Dermis microvascular lymphatic vessel endothelial cell (primary cell): ENCODE measurements around the gene C11orf24. TPM values are rescaled to one million over a fixed set of nuclear protein-coding genes. Genes with fewer than 3 reads are reported as not detected.
A peak's percentile ranks its signal among the peaks of the same experiment; 100 is the strongest.
"Not testable (repeated sequence)": the region's sequence is repeated elsewhere in the genome, so short reads cannot be mapped to it uniquely, and the experiment has no call there.

ENCODE experiments used
- DNase-seq, 2 donors: peaks; one replicate each; pipeline versions ENCODE4 v3.0.0 to v3.0.0-alpha.2; 2010; ENCODE audit warnings: low read depth in 2 of 2
- total RNA-seq: library from RNA; depleted of rRNA; stranded (reverse); fragments of >200 nt; gene quantifications from 2 replicates; pipeline ENCODE4 v1.2.1, GENCODE V29; 2014

C11orf24 gene
- total RNA-seq, 1 donor from 2014 or later, result 5.4 TPM

GRCh38 chr11:68299517-68299879, 27.7 kb upstream of the C11orf24 start:
- not testable (repeated sequence) for DNase-seq

GRCh38 chr11:68298659-68299516, 27.1 kb upstream of the C11orf24 start:
- DNase-seq, result no peak

GRCh38 chr11:68297812-68298658, 26.3 kb upstream of the C11orf24 start:
- DNase-seq, result peak in 1 of 2 donors; percentile 61

GRCh38 chr11:68297494-68297811, 25.7 kb upstream of the C11orf24 start:
- DNase-seq, result no peak

- no peak for DNase-seq
Observed at GRCh38 chr11:68297052-68297378, 25.2 kb upstream of the C11orf24 start.

GRCh38 chr11:68296344-68297051, 24.7 kb upstream of the C11orf24 start:
- DNase-seq, result no peak

- DNase-seq, result no peak
Observed at GRCh38 chr11:68295940-68296339, 24.2 kb upstream of the C11orf24 start.

GRCh38 chr11:68295271-68295670, 23.5 kb upstream of the C11orf24 start:
- DNase-seq, result no peak

- no peak for DNase-seq
Observed at GRCh38 chr11:68293708-68294107, 21.9 kb upstream of the C11orf24 start.

- no peak for DNase-seq
Observed at GRCh38 chr11:68289456-68289855, 17.7 kb upstream of the C11orf24 start.

- DNase-seq, result peak in 1 of 2 donors; percentile 21
Observed at GRCh38 chr11:68287419-68287818, 15.6 kb upstream of the C11orf24 start.

GRCh38 chr11:68284588-68284987, 12.8 kb upstream of the C11orf24 start:
- not testable (repeated sequence) for DNase-seq

GRCh38 chr11:68282861-68283230, 11.1 kb upstream of the C11orf24 start:
- no peak for DNase-seq

GRCh38 chr11:68282141-68282860, 10.5 kb upstream of the C11orf24 start:
- peak in 1 of 2 donors; percentile 19 for DNase-seq

- DNase-seq, result peak in 1 of 2 donors; percentile 19
Observed at GRCh38 chr11:68279676-68280075, 7.9 kb upstream of the C11orf24 start.

- no peak for DNase-seq
Observed at GRCh38 chr11:68276861-68277260, 5.1 kb upstream of the C11orf24 start.

GRCh38 chr11:68275721-68276507, 4.1 kb upstream of the C11orf24 start:
- no peak for DNase-seq

GRCh38 chr11:68274306-68274705, 2.5 kb upstream of the C11orf24 start:
- no peak for DNase-seq

- no peak for DNase-seq
Observed at GRCh38 chr11:68273026-68273738, 1.4 kb upstream of the C11orf24 start.
